GM04504 (cell line): ENCODE measurements around the gene KIF1A.

Source experiments
- DNase-seq: peaks from one replicate; pipeline ENCODE4 v3.0.0-alpha.2; 2012; ENCODE audit warnings: low read depth

Gene KIF1A

GRCh38 chr2:240819858-240820606, at the start of gene KIF1A:
TSS of gene KIF1A (minus strand) at chr2:240820219. CDS start at chr2:240797752, 22,467 bp downstream.
- DNase-seq, result no peak

GRCh38 chr2:240869109-240869955, 49.3 kb upstream of the KIF1A start:
- DNase-seq, result no peak

- DNase-seq, result no peak
These were observed 48.5 kb upstream of the KIF1A start, which contains the start of gene AGXT for GRCh38 chr2:240868286-240869108. TSS of gene AGXT (plus strand) at chr2:240868824. CDS start at chr2:240868866, 42 bp downstream.

GRCh38 chr2:240865391-240865790, 45.4 kb upstream of the KIF1A start:
- DNase-seq, result no peak

GRCh38 chr2:240864475-240864874, 44.5 kb upstream of the KIF1A start:
- no peak for DNase-seq

- no peak for DNase-seq
These were observed 41.5 kb upstream of the KIF1A start for GRCh38 chr2:240861547-240861946.

GRCh38 chr2:240858871-240859270, 38.9 kb upstream of the KIF1A start:
- no peak for DNase-seq

GRCh38 chr2:240858321-240858720, 38.3 kb upstream of the KIF1A start:
- no peak for DNase-seq

- no peak for DNase-seq
These were observed 37.3 kb upstream of the KIF1A start for GRCh38 chr2:240857039-240858008.

- no peak for DNase-seq
These were observed 36.3 kb upstream of the KIF1A start for GRCh38 chr2:240856151-240856980.

GRCh38 chr2:240855670-240856069, 35.7 kb upstream of the KIF1A start:
- no peak for DNase-seq

- no peak for DNase-seq
These were observed 32.8 kb upstream of the KIF1A start for GRCh38 chr2:240852671-240853314.

- DNase-seq, result peak; percentile 49
These were observed 31.3 kb upstream of the KIF1A start for GRCh38 chr2:240851078-240851991.

- no peak for DNase-seq
These were observed 30.7 kb upstream of the KIF1A start for GRCh38 chr2:240850756-240851077.

- DNase-seq, result no peak
These were observed 30.0 kb upstream of the KIF1A start for GRCh38 chr2:240850026-240850425.

- DNase-seq, result no peak
These were observed 29.1 kb upstream of the KIF1A start for GRCh38 chr2:240848900-240849680.

- DNase-seq, result no peak
These were observed 27.8 kb upstream of the KIF1A start for GRCh38 chr2:240847817-240848216.
